Measurements from ENCODE around the gene ELOVL5.
"Not testable (repeated sequence)": the region's sequence is repeated elsewhere in the genome, so short reads cannot be mapped to it uniquely, and the experiment has no call there.

The ELOVL5 gene

GRCh38 chr6:53327017-53327395 is 21.7 kb downstream of the ELOVL5 start:
- DNase-seq, result no peak

- no peak for DNase-seq
These were observed 22.3 kb downstream of the ELOVL5 start for GRCh38 chr6:53326372-53327016.

- no peak for DNase-seq
These were observed 23.0 kb downstream of the ELOVL5 start for GRCh38 chr6:53325785-53326184.

- no peak for DNase-seq
These were observed 26.3 kb downstream of the ELOVL5 start for GRCh38 chr6:53322188-53323029.

- no peak for DNase-seq
These were observed 27.0 kb downstream of the ELOVL5 start for GRCh38 chr6:53321701-53322100.

- no peak for DNase-seq
These were observed 27.8 kb downstream of the ELOVL5 start for GRCh38 chr6:53320964-53321363.

GRCh38 chr6:53318429-53318828 is 30.3 kb downstream of the ELOVL5 start:
- no peak for DNase-seq

GRCh38 chr6:53317861-53318260 is 30.9 kb downstream of the ELOVL5 start:
- DNase-seq, result no peak

GRCh38 chr6:53317299-53317698 is 31.5 kb downstream of the ELOVL5 start:
- not testable (repeated sequence) for DNase-seq

- no peak for DNase-seq
These were observed 32.6 kb downstream of the ELOVL5 start for GRCh38 chr6:53316142-53316541.

- no peak for DNase-seq
These were observed 33.5 kb downstream of the ELOVL5 start for GRCh38 chr6:53315086-53315724.

- DNase-seq, result no peak
These were observed 34.9 kb downstream of the ELOVL5 start for GRCh38 chr6:53313784-53314400.

- no peak for DNase-seq
These were observed 36.4 kb downstream of the ELOVL5 start for GRCh38 chr6:53312355-53312754.

GRCh38 chr6:53311586-53311935 is 37.2 kb downstream of the ELOVL5 start:
- DNase-seq, result no peak

GRCh38 chr6:53310771-53311585 is 37.8 kb downstream of the ELOVL5 start:
- no peak for DNase-seq

GRCh38 chr6:53309901-53310300 is 38.8 kb downstream of the ELOVL5 start:
- no peak for DNase-seq

GRCh38 chr6:53309059-53309900 is 39.5 kb downstream of the ELOVL5 start:
- no peak for DNase-seq

- DNase-seq, result no peak
These were observed 41.9 kb downstream of the ELOVL5 start for GRCh38 chr6:53306819-53307347.

GRCh38 chr6:53306217-53306616 is 42.5 kb downstream of the ELOVL5 start:
- not testable (repeated sequence) for DNase-seq

- not testable (repeated sequence) for DNase-seq
These were observed 43.2 kb downstream of the ELOVL5 start for GRCh38 chr6:53305506-53306005.

- not testable (repeated sequence) for DNase-seq
These were observed 43.8 kb downstream of the ELOVL5 start for GRCh38 chr6:53304953-53305352.

Measured in hippocampal formation (tissue), 2 donors.